HG02884 (cell line): ENCODE results near the gene GP2.

Experiments used
- ATAC-seq: cut with Tn5 transposase; IDR thresholded peaks from one replicate; pipeline ENCODE4 v1.9.1; 2021; ENCODE audit warnings: mild to moderate bottlenecking, moderate library complexity; ENCODE audit not compliant: unreplicated experiment

GP2 gene

DNA sequence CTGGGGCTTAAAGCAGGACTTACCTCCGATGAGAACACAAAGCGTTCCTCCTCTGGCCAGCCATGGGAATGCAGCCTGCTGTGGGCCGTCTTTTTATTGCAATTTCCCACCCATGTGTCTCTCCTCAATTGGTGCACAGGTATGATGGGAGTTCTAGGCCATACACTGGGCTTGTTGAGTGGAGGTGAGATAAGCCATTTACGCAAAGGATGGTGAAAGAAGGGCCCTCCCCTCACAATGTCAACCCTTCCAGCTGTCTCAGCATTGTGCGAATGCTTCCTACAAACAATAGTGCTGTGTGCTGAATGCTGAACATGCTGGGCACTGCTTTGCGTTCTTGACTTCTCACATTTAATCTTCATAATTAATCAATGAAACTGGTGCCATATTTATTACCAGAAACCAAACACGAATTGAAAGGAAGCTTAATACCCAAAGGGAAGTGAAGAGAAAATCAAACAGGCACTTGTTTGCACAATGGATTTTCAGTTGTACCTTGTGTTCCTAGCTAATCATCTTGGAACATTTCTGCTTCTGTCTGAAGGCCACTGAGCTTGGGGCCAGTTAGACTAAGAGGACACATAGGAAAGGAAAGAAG is at the start of gene GP2:
Gene GP2 (minus strand): TSS at position 70 of the 598 bp plus-strand sequence. CDS start 1,082 bp downstream, outside the sequence.
- ATAC-seq = no peak

DNA sequence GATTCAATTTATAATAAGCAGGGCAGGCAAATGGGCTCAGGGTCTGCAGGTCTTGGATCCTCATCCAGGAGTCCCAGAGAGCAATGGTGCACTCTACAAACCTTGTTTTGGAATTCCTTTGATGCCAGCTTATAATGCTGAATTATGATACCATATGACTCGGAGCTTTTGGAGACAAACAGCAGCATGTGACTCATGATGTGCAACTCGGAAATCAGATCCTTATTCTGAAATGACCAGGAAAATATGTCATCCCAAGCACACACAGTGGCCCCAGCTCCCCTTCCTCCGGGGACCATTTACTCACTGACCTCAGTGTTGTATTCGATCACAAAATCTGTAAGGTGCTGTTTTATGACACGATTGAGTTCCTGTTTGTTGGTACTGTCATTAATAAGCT is 45.4 kb upstream of the GP2 start:
- ATAC-seq = no peak

DNA sequence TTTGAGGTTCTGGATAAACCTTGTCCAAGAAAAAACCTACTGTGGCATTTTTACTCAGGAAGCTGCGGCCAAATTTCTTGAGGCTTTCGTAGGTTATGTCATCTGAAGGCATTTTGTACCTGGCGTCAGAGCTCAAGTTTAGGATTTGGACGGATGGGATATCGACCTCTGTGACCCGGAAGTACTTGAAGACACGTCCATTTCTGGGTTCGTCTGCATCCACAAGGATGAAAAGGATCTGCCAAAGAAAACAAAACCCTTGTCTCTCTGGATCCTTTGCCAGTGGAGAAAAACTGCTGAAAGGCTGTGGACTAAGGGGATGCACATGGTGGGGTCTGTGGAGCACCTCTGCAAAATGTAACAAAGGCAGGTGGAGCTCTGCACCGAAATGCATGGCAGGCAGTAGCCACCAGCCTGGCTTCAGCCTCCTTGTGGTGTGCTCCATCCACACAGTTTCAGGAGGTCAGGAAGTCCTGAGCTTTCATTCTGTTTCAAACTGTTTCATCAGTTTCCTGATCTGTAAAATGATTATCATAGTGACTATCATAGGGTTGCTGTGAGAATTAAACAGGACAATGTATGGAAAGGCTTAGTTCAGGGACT is 42.2 kb upstream of the GP2 start:
- ATAC-seq = no peak

DNA sequence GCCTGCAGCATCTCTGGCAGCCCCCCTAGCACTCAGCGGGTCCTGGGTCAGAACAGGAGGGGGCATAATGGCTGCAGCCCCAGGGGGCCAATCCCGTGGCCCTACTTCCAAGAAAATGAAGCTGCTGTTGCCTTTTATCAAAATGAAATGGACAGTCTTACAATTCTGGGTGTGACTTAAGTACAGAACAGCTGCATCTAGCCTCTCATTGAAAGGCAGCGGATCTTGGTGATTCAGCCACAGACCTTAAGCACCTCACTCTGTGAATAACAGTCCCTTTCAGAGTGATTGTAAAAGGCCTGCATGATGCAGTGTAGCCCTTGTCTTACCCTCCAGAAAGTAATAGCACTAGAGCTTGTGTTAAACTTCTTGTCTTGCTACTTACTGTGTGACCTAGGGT is 36.7 kb upstream of the GP2 start:
- ATAC-seq = no peak

DNA sequence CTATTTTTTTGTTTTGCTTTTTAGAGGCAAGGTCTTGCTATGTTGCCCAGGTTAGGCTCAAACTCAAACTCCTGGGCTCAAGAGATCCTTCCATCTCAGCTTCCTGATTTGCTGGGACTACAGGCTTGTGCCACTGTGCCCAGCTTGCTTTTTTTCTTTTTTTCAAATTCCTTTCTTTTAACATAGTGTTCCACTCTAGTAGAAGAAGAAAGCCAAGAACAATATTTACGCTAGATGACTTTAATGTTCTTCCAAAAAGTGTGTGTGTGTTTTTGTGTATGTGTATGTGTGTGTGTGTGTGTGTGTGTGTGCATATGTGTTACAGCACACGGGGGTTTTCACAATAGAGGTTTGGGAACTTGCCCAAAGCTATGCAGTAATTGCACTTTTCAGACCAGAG is 35.9 kb upstream of the GP2 start:
- ATAC-seq = no peak

DNA sequence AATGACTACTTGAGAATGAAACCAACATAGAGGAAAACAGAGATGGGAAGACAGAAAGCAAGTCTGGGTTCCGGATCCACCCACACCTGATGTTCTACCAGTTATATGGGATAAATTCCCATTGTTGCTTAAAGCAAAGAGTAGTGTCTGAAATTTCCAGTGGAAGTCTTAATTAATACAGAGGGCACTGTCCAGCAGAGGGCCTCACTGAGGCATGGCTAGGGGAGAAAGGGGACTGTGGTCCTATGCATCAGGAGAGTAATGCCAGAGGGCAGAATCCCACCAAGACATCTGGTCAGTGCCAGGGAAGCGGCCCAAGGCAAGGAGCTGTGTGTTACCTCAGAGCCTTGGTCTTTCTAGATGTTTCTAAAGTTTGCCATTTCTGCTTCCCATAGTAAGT is 32.7 kb upstream of the GP2 start:
- ATAC-seq = no peak

DNA sequence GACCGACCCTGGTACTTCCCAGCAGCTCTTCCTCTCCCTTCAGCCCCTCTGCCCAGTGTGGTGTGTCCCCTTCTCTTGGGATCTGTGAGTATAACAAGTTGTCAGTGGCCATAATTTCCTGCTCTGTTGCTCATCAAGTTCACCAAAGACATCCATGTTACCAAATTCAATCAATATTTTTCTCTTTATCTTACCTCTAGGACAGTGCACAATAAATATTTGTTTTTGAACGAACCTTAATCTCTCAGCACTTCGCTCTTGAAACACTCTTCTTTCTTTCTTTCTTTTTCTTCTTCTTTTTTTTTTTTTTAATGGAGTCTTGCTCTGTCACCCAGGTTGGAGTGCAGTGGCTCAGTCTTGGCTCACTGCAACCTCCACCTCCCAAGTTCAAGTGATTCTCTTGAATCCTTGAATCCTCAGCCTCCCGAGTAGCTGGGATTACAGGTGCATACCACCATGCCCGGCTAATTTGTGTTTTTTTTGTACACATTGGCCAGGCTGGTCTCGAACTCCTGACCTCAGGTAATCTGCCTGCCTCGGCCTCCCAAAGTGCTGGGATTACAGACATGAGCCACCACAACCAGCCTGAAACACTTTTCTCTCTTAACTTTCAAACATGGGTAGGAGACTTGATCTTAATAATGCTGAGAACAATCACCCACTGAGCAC is 27.9 kb upstream of the GP2 start:
- no peak for ATAC-seq

DNA sequence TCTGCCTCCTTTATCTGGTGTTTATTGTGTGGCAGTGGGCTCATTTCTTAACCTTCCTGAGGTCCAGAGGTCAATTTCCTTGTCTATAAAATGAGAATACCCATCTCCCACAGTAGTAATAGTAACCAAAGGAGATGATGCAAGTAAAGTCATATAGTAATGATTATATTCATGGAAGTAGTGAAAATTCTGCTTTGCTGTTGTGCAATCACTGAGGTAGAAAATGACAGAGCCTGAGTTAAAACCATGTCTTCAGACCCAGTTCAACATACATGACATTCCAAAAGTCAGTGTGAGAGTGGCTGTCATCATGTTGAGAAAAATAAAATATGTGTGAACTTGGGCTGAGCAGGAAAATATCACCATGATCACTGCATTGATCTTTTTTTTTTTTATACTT is 26.1 kb upstream of the GP2 start:
- ATAC-seq = no peak

DNA sequence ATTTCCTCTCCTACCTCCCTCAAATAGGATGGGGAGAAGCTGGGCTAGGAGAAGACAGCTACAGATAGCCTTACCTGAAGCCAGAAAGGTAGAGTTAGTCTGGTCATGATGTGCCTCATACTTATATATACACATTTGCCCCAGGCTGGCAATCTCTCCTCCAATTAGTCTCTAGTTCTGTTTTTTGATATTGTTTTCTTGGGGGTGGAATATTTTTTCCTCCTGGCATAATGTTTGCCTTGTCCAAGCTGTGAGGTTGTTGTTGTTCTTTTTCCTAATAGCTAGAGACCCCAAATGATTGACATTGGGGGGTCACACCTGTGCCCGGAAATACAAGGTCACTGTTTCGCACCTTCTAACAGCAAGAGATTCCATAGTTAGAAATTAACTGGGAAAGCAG is 25.3 kb upstream of the GP2 start, which contains the start of gene UMOD:
Gene UMOD (minus strand): TSS at position 101 of the 400 bp plus-strand sequence. CDS start 1,978 bp downstream, outside the sequence.
- ATAC-seq = no peak

DNA sequence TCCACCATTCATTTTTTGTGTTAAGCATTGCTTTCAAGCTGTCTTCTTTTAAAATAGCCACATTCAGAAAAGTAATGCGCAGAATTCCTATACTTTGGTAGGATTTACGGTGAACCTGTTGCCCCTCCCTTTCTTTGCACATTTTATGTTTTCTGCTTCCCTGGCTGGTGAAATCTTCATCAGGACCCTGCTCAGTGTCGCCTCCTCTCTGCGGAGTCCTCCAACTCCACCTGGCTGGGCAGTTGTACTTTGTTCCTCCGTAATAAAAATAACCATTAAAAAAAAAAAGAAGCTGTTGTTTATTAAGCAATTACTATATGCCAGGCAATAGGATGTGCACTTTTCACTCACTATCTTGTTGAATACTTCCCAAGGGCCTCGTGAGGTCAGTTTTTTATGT is 22.3 kb upstream of the GP2 start:
- no peak for ATAC-seq

DNA sequence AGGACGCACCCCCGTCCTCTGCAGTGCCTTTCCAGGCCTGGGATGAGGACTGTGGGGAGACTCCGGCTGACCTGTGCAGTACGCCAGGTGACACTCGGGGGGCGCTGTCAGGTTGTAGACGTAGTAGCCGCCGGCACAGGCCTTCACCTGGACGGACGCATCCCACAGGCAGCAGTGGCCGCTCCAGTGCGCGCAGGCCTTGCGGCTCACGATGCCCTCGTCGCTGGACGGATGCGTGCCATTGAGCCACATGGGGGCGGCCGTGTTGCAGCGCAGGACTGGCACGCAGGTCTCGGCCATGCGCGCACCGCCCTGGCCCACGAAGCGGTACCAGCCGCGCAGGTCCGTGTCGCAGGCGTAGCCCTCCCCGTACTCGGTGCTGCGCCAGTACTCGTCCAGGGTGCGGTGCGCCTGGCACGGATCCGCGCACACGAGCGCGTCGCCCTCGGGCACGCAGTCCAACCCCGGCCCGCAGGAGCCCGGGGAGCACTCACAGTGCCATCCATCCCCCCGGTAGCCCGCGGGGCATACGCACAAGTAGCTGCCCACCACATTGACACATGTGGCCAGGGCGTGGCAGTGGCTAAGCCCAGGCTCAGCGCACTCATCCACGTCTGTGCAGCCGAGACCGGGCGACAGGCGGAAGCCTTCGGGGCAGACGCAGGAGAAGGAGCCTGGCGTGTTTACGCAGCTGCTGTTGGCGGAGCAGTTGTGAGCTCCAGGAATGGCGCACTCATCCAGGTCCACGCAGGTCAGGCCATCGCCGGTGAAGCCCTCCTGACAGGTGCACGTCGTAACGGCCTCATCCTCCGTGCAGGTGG is 21.3 kb upstream of the GP2 start:
- no peak for ATAC-seq

DNA sequence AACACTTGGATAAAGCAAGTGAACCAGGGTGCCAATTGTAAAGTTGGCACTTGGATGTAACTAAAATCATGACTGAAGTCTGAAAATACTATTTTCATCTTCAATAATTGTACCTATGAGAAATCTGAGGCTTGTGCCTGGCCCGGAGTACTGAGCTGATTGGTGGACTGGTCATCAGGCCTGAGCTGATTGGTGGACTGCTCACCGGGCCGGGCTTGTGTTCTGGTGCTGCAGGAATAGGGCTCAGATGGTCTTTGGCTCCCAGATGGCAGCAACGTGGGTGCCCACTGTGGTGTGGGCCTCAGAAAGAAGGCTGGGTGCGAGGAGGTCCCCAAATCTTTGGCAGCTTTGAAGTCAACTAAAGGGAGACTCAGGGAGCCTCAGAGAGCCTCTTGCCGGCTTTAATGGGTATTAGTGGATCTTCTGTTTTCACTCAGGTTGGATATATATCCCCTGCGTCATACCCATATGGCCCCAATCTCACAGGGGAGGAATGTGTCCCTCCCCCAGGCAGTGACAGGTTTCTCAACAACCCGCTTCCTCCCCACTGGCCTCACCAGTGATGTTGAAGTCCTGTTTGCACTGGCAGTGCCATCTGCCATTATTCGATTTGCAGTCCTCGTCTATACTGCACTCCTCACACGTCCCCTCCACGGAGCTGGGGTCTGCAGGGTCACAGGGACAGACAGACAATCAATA is 20.5 kb upstream of the GP2 start:
- ATAC-seq = no peak

DNA sequence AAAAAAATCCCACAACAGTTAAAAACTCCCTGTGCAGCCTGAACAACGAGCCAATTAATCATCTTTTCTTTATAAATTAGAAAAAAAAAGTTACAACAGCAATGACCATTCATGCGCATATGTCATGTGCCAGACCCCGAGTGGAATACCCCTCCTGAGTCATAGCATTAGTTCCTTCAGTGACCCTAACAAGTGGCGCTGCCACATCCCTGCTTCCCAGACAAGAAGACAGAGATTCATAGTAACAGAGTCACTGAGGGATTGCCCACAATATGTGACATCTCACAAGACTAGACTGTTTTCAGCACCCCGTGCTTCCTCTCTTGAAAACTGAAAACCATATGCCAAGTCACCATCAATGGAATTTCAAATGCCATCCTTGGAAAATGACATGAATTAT is 17.3 kb upstream of the GP2 start:
- ATAC-seq = no peak

DNA sequence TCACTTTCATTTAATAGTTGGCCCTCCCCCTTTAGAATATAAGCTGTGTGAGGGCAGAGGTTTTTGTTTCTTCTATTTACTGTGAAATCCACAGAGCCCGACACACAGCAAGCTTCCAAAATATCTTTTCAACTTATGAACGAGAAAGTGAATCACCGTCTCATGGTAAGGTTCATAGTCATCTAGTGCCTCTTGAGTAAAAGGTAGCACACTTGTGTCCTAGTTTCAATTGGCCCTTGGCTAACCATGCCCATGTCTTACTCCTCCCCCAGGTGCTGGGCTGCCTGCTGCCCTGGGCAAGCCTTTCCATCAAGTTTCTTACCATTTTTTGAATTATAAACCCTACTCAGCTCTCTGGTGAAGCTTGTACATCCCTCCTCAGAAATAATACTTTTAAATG is 12.4 kb upstream of the GP2 start:
- ATAC-seq = no peak

DNA sequence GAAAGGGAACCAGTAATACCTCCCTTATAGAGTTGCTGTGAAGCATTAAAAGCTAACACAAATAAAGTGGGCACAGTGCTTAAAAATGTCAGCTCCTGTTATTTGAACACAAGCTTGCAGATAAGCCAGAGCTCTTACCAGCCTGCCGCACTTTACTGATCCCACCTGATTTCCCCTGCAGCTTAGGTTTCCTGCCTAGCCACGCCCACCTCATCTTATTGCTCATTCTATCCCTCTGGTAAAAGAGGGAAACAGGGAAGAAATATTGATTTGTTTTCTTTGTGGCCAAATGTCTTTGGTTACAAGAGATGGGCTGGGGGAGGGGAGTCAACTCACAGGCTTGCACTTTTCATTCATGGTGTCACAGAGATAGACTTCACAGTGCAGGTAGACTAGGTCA is 9.6 kb upstream of the GP2 start:
- no peak for ATAC-seq

DNA sequence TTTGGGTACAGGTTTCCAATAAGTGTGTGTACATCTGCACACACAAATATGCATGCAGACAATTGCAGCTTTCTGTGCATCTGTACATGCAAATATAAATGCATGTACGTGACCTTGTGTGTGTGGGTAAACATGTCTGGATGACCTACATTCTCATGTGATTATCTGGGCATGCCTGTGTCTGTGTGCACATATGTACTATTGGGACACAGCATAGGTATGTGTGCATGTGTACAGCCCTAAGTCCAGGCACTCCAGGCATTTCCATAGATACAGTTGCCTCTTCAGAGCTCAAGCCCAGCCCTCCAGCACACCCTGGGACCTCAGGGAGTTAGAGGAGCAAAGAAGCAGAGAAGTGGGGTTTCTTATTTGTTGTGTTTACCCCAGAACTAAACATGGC is 7.1 kb upstream of the GP2 start:
- ATAC-seq = no peak

DNA sequence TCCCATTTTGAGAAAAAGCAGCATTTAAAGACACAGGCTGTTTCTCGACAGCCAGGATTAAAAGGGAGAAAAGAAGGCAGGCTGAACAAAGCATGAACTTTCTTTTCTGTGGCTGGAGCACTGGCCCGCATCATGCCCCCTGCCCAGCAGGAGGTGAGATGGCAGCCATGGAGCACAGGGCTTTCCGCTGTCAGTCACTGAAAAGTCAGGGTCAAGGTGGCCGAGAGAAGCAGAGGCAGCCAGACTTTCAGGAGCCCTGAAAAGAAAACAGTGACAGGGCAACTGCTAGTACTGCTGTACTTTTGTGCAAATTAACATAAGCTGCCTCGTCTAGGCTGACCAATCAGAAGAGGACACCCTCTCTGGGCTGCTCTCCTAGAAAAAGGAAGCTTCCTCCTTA is 5.8 kb upstream of the GP2 start:
- no peak for ATAC-seq

DNA sequence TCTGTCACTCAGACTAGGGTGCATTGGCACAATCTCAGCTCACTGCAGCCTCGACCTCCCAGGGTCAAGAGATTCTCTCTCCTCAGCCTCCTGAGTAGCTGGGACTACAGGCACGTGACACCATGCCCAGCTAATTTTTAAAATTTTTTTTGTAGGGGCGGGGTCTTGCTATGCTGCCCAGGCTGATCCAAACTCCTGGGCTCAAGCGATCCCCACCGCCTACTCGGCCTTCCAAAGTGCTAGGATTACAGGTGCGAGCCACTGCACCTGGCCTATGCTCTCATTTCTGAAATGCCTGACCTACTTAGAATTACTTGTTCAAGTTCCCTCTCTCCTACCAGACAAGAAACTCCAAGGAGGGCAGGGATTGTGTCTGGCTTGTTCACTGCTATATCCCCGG is 5.1 kb upstream of the GP2 start:
- no peak for ATAC-seq

DNA sequence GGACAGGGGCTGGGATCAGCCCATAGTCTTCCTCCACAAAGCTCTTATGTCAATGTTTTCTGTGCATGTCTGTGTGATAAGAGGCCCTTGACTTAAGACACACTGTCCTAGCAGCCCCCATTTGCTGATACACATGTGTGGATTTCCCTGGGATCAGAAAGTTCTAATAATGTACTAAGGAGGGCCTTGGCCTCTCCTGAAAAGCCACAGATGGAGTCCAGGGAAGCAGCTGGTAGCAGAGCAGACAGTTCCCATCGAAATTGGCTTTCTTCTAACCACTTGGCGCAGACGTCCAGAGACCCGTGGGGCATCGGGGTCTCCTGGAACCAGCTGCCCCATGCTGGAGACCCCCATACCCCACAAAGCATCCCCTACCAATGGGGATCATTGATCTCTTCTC is 4.3 kb upstream of the GP2 start:
- no peak for ATAC-seq

DNA sequence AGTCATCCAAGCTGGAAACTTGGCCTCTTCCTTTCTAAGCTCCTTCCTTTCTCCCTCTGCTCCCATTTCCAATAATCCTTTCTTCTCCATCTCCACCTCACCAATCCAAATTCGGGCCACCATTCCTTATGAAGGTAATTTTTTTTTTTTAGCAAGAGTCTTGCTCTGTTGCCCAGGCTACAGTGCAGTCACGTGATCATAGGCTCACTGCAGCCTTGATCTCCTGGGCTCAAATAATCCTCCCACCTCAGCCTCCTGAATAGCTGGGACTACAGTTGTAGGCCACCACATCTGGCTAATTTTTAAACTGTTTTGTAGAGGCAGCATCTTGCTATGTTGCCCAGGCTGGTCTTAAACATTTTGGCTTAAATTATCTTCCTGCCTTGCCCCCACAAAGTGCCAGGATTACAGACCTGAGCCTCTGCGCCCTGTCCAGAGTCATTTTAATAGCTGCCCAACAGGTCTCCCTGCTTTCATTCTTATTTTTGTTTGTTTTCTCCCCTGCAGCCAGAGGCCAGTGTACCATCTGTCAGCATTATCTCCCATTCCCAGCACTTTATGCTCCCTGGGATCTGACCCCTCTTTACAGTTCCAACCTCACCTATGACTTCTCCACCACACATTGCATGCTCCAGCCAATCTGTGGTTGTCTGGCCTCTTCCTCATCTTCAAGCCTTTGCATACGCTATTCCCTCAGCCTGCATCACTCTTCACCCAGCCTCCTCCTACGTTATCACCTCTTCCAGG is 2.3 kb upstream of the GP2 start:
- ATAC-seq = no peak
